ENCODE results near the gene TYROBP.

TYROBP gene

GRCh38 chr19:35937345-35938281 is 29.5 kb upstream of the TYROBP start:
- no peaks in the 10 kb centered on the region for H3K27me3 ChIP-seq (replicated peaks; ENCODE audit: insufficient read depth, low read length)
- H3F3A ChIP-seq (ENCODE audit: insufficient read depth, low read length) = no peaks in the 10 kb centered on the region
- H3K9me3 ChIP-seq (replicated peaks; ENCODE audit: insufficient read depth, low read length) = no peaks in the 10 kb centered on the region
- H3K9me2 ChIP-seq (replicated peaks; ENCODE audit: insufficient read depth, low read length) = no peaks in the 10 kb centered on the region
- no peak for DNase-seq
- H3K36me3 ChIP-seq (replicated peaks; ENCODE audit: insufficient read depth, low read length) = no peaks in the 10 kb centered on the region
- no peak overlapping the region for H2AFZ ChIP-seq (ENCODE audit: low read length)
- H3K4me1 ChIP-seq (ENCODE audit: low read length) = peaks cover 4% of the 10 kb centered on the region; the same call in 1 of the 2 replicates
- no peaks in the 10 kb centered on the region for H3K79me2 ChIP-seq (ENCODE audit: low read length)
- TF ChIP-seq EZH2phosphoT487 (IDR thresholded peaks at IDR 0.05; ENCODE audit: low read length) (no peak), CTCF (IDR thresholded peaks at IDR 0.05; ENCODE audit: low read length) (no peak), EZH2 (optimal IDR thresholded peaks at IDR 0.05; ENCODE audit: low read depth, low read length) (no peak)
- no peak overlapping the region for H3K27ac ChIP-seq (ENCODE audit: low read length)
- 0 out of 2 replicates have a peak overlapping the region, but pooled peaks have one; percentile 60 for H3K4me3 ChIP-seq (ENCODE audit: low read length)
- H4K20me1 ChIP-seq (ENCODE audit: insufficient read depth, low read length) = no peaks in the 10 kb centered on the region
- H3K9ac ChIP-seq (ENCODE audit: low read length) = no peak overlapping the region
- H3K4me2 ChIP-seq (ENCODE audit: low read depth, low read length) = peak overlapping the region; percentile 79

GRCh38 chr19:35936738-35937268 is 28.7 kb upstream of the TYROBP start:
- no peaks in the 10 kb centered on the region for H3K36me3 ChIP-seq (replicated peaks; ENCODE audit: insufficient read depth, low read length)
- H3K9ac ChIP-seq (ENCODE audit: low read length) = peak overlapping the region; percentile 52; the same call in 1 of the 2 replicates
- H3F3A ChIP-seq (ENCODE audit: insufficient read depth, low read length) = no peaks in the 10 kb centered on the region
- no peaks in the 10 kb centered on the region for H4K20me1 ChIP-seq (ENCODE audit: insufficient read depth, low read length)
- H3K4me2 ChIP-seq (ENCODE audit: low read depth, low read length) = peak overlapping the region; percentile 79
- H3K79me2 ChIP-seq (ENCODE audit: low read length) = no peaks in the 10 kb centered on the region
- DNase-seq = no peak
- H3K4me3 ChIP-seq (ENCODE audit: low read length) = peak overlapping the region; percentile 60
- TF ChIP-seq EZH2 (optimal IDR thresholded peaks at IDR 0.05; ENCODE audit: low read depth, low read length) (no peak), EZH2phosphoT487 (IDR thresholded peaks at IDR 0.05; ENCODE audit: low read length) (no peak), CTCF (IDR thresholded peaks at IDR 0.05; ENCODE audit: low read length) (no peak)
- no peaks in the 10 kb centered on the region for H3K27me3 ChIP-seq (replicated peaks; ENCODE audit: insufficient read depth, low read length)
- H3K4me1 ChIP-seq (ENCODE audit: low read length) = peaks cover 7% of the 10 kb centered on the region; the same call in 1 of the 2 replicates
- H2AFZ ChIP-seq (ENCODE audit: low read length) = peak overlapping the region; percentile 8; the same call in 1 of the 2 replicates
- no peak overlapping the region for H3K27ac ChIP-seq (ENCODE audit: low read length)
- no peaks in the 10 kb centered on the region for H3K9me3 ChIP-seq (replicated peaks; ENCODE audit: insufficient read depth, low read length)
- H3K9me2 ChIP-seq (replicated peaks; ENCODE audit: insufficient read depth, low read length) = no peaks in the 10 kb centered on the region

- DNase-seq = peak; percentile 63
Measured at GRCh38 chr19:35935911-35936737, 28.0 kb upstream of the TYROBP start, which contains the start of gene LRFN3. LRFN3 (plus strand) TSS chr19:35936374; CDS start chr19:35939426, 3,052 bp downstream.

More at GRCh38 chr19:35935911-35936737, 28.0 kb upstream of the TYROBP start, which contains the start of gene LRFN3:
- H3F3A ChIP-seq (ENCODE audit: insufficient read depth, low read length) = no peaks in the 10 kb centered on the region
- no peaks in the 10 kb centered on the region for H4K20me1 ChIP-seq (ENCODE audit: insufficient read depth, low read length)
- H2AFZ ChIP-seq (ENCODE audit: low read length) = peak within 1 kb of the TSS; percentile 97
- H3K79me2 ChIP-seq (ENCODE audit: low read length) = no peaks in the 10 kb centered on the region
- no peaks in the 10 kb centered on the region for H3K9me3 ChIP-seq (replicated peaks; ENCODE audit: insufficient read depth, low read length)
- H3K4me1 ChIP-seq (ENCODE audit: low read length) = peaks cover 7% of the 10 kb centered on the region; the same call in 1 of the 2 replicates
- no peaks in the 10 kb centered on the region for H3K36me3 ChIP-seq (replicated peaks; ENCODE audit: insufficient read depth, low read length)
- no peaks in the 10 kb centered on the region for H3K27me3 ChIP-seq (replicated peaks; ENCODE audit: insufficient read depth, low read length)
- H3K4me2 ChIP-seq (ENCODE audit: low read depth, low read length) = peak within 1 kb of the TSS; percentile 79
- peak within 1 kb of the TSS; percentile 52; the same call in 1 of the 2 replicates for H3K9ac ChIP-seq (ENCODE audit: low read length)
- H3K27ac ChIP-seq (ENCODE audit: low read length) = no peak within 1 kb of the TSS
- H3K4me3 ChIP-seq (ENCODE audit: low read length) = peak within 1 kb of the TSS; percentile 78
- no peak for TF ChIP-seq EZH2phosphoT487 (IDR thresholded peaks at IDR 0.05; ENCODE audit: low read length)
- no peak for TF ChIP-seq CTCF (IDR thresholded peaks at IDR 0.05; ENCODE audit: low read length)
- no peak for TF ChIP-seq EZH2 (optimal IDR thresholded peaks at IDR 0.05; ENCODE audit: low read depth, low read length)
- H3K9me2 ChIP-seq (replicated peaks; ENCODE audit: insufficient read depth, low read length) = no peaks in the 10 kb centered on the region

All from MM.1S (cell line).